ENCODE data around the gene CTSH. TPM values are rescaled to one million over a fixed set of nuclear protein-coding genes. Genes with fewer than 3 reads are reported as not detected.

The CTSH gene
- total and polyA plus RNA-seq, 2 of the 13 experiments (the other 11 are each of a cell fraction or from before 2014, with no cell fraction given) = 265 to 653 TPM

DNA sequence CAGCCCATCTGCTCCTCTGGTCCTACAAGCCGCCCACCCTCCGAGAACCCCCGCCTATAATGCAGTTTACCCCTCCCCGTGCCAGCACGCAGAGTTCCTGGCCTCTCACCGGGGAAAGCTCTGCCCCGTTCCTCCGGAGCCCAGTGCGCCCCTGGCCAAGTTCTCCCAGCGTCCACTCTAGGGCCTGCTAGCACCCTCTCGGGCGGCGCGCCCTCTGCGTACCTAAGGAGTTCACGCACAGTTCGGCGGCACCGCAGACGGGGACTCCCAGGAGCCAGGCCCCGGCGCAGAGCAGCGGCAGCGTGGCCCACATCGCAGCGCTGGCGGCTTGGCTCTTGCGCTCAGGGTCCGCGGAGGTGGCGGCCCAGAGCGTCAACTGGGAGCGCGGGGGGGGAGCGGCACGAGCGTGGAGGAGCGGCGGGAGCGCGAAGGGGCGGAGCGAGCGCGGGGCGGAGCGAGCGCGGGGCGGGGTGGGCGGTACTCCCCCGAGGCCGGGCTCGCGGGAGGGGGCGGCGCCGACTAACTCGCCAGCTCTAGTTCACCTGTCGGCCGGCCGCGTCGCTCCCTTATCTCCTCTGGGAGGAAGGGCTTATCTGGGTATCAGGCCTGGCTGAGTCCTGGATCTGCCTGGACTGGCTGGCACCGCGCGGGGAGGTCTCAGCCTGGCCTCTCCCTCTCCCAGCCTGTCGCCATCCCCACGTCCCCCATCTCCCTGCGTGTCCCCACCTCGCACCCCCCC, at the start of gene CTSH (continued):
- TF ChIP-seq, protein P1, sequence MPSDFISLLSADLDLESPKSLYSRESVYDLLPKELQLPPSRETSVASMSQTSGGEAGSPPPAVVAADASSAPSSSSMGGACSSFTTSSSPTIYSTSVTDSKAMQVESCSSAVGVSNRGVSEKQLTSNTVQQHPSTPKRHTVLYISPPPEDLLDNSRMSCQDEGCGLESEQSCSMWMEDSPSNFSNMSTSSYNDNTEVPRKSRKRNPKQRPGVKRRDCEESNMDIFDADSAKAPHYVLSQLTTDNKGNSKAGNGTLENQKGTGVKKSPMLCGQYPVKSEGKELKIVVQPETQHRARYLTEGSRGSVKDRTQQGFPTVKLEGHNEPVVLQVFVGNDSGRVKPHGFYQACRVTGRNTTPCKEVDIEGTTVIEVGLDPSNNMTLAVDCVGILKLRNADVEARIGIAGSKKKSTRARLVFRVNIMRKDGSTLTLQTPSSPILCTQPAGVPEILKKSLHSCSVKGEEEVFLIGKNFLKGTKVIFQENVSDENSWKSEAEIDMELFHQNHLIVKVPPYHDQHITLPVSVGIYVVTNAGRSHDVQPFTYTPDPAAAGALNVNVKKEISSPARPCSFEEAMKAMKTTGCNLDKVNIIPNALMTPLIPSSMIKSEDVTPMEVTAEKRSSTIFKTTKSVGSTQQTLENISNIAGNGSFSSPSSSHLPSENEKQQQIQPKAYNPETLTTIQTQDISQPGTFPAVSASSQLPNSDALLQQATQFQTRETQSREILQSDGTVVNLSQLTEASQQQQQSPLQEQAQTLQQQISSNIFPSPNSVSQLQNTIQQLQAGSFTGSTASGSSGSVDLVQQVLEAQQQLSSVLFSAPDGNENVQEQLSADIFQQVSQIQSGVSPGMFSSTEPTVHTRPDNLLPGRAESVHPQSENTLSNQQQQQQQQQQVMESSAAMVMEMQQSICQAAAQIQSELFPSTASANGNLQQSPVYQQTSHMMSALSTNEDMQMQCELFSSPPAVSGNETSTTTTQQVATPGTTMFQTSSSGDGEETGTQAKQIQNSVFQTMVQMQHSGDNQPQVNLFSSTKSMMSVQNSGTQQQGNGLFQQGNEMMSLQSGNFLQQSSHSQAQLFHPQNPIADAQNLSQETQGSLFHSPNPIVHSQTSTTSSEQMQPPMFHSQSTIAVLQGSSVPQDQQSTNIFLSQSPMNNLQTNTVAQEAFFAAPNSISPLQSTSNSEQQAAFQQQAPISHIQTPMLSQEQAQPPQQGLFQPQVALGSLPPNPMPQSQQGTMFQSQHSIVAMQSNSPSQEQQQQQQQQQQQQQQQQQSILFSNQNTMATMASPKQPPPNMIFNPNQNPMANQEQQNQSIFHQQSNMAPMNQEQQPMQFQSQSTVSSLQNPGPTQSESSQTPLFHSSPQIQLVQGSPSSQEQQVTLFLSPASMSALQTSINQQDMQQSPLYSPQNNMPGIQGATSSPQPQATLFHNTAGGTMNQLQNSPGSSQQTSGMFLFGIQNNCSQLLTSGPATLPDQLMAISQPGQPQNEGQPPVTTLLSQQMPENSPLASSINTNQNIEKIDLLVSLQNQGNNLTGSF (CRISPR knock-in tag; IDR thresholded peaks at IDR 0.05) = no peak
- no peak for TF ChIP-seq PRPF4 (IDR thresholded peaks at IDR 0.05; ENCODE audit: low read depth, low read length, poor library complexity, severe bottlenecking)
- no peak for TF ChIP-seq ZBTB7B (CRISPR knock-in tag; IDR thresholded peaks at IDR 0.05)
- no peak for TF ChIP-seq ZNF17 (CRISPR knock-in tag; IDR thresholded peaks at IDR 0.05)
- peak; percentile 81; the same call in 1 of the 2 replicates for TF ChIP-seq REL (CRISPR knock-in tag; conservative IDR thresholded peaks at IDR 0.05)
- TF ChIP-seq KLF6 (CRISPR knock-in tag; IDR thresholded peaks at IDR 0.05) = peak; percentile 78
- no peak for TF ChIP-seq ONECUT2 (CRISPR knock-in tag; IDR thresholded peaks at IDR 0.05)
- TF ChIP-seq SRF (IDR thresholded peaks at IDR 0.05; ENCODE audit: low read depth, low read length) = no peak
- peak; percentile 25; the same call in 1 of the 2 replicates for TF ChIP-seq FOSL2 (CRISPR knock-in tag; IDR thresholded peaks at IDR 0.05)
- TF ChIP-seq WIZ (CRISPR knock-in tag; IDR thresholded peaks at IDR 0.05) = no peak
- TF ChIP-seq, protein P2, sequence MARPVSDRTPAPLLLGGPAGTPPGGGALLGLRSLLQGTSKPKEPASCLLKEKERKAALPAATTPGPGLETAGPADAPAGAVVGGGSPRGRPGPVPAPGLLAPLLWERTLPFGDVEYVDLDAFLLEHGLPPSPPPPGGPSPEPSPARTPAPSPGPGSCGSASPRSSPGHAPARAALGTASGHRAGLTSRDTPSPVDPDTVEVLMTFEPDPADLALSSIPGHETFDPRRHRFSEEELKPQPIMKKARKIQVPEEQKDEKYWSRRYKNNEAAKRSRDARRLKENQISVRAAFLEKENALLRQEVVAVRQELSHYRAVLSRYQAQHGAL (CRISPR knock-in tag; IDR thresholded peaks at IDR 0.05; ENCODE audit: not compliant biosample characterization) = no peak
- TF ChIP-seq ZEB1 (IDR thresholded peaks at IDR 0.05; ENCODE audit: insufficient replicate concordance, low read depth) = no peak
- TF ChIP-seq, protein P3, sequence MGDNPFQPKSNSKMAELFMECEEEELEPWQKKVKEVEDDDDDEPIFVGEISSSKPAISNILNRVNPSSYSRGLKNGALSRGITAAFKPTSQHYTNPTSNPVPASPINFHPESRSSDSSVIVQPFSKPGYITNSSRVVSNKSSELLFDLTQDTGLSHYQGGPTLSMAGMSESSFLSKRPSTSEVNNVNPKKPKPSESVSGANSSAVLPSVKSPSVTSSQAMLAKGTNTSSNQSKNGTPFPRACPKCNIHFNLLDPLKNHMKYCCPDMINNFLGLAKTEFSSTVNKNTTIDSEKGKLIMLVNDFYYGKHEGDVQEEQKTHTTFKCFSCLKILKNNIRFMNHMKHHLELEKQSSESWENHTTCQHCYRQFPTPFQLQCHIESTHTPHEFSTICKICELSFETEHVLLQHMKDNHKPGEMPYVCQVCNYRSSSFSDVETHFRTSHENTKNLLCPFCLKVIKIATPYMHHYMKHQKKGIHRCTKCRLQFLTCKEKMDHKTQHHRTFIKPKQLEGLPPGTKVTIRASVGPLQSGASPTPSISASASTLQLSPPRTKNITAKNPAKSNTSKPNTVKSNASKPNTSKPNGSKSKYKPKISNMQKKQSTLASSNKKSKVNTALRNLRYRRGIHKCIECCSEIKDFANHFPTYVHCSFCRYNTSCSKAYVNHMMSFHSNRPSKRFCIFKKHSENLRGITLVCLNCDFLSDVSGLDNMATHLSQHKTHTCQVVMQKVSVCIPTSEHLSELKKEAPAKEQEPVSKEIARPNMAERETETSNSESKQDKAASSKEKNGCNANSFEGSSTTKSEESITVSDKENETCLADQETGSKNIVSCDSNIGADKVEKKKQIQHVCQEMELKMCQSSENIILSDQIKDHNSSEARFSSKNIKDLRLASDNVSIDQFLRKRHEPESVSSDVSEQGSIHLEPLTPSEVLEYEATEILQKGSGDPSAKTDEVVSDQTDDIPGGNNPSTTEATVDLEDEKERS (CRISPR knock-in tag; IDR thresholded peaks at IDR 0.05) = no peak
- TF ChIP-seq ZNF3 (CRISPR knock-in tag; IDR thresholded peaks at IDR 0.05) = no peak
- TF ChIP-seq CHD2 (IDR thresholded peaks at IDR 0.05; ENCODE audit: low read depth, low read length) = no peak
- TF ChIP-seq FLYWCH1 (CRISPR knock-in tag; IDR thresholded peaks at IDR 0.05) = 0 out of 2 replicates have a peak, but pooled peaks have one; percentile 44
- TF ChIP-seq MEIS2 (CRISPR knock-in tag; IDR thresholded peaks at IDR 0.05) = peak; percentile 26; the same call in 1 of the 2 replicates
- no peak for TF ChIP-seq PHB2 (IDR thresholded peaks at IDR 0.05; ENCODE audit: partially characterized antibody)
- TF ChIP-seq ZSCAN25 (CRISPR knock-in tag; IDR thresholded peaks at IDR 0.05) = no peak
- TF ChIP-seq, protein P4, sequence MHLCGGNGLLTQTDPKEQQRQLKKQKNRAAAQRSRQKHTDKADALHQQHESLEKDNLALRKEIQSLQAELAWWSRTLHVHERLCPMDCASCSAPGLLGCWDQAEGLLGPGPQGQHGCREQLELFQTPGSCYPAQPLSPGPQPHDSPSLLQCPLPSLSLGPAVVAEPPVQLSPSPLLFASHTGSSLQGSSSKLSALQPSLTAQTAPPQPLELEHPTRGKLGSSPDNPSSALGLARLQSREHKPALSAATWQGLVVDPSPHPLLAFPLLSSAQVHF (CRISPR knock-in tag; IDR thresholded peaks at IDR 0.05) = peak; percentile 84
